Stimulated activated CD8-positive, alpha-beta memory T cell treated with anti-CD3 and anti-CD28 coated beads, Interleukin-7, amount 100 ng/mL, for 1 hour (primary cell): ENCODE results near the gene PSAPL1.

Source experiments
- DNase-seq, 2 donors: peaks; one replicate each; pipeline ENCODE4 v3.0.0-alpha.2; 2020; ENCODE audit warnings: low read depth in 2 of 2

The PSAPL1 gene

GRCh38 chr4:7397206-7398103 lies 37.3 kb downstream of the PSAPL1 start:
- no peak for DNase-seq

GRCh38 chr4:7396186-7396910 lies 38.4 kb downstream of the PSAPL1 start:
- no peak for DNase-seq

- no peak for DNase-seq
Measured at GRCh38 chr4:7395645-7396044, 39.1 kb downstream of the PSAPL1 start.

GRCh38 chr4:7394681-7395451 lies 39.9 kb downstream of the PSAPL1 start:
- DNase-seq, result no peak

DNA sequence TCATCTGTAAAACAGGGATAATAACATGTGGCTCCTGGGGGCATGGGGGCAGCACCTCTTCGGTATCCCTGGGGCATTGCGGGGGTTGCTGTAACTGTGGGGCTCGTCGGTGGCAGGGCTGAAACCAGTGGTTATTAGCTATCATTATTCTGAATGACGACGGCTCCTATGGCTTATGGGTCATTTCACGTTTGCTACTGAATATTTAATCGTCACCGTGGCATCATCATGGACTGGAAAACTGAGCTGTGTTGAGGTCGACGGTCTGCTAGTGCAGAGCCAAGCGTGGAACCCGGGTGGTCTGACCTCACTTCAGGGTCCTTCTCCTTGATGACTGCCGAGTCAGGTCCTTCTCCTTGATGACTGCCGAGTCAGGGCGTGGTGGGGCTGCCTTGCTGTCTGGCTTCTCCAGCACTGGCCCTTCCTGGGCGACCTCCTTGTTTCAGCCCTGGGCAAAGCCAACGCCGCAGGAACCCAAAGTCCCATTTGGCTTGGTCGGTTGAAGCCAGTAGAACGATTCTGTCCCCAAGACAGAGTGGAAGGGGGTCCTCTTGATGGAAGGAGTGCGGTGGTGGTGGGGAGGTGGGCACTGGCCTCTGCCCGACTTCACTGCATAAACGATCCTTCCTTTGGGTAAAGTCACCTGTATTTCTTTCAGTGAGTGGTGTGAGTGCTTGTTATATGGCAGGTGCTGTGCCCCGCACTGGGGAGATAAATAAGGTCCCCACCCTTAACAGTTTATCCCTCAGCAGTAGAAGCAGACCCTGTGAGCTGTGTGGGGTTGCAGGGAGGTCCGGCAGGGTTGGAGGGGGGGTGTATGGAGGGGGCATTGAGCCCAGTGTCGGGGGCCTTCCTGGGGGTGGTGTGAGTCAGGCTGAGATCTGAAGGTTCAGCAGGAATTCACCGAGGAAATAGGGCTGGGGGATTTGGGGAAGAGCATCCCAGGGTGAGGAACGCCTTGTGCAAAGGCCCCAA lies 40.8 kb downstream of the PSAPL1 start:
- DNase-seq, result no peak

DNA sequence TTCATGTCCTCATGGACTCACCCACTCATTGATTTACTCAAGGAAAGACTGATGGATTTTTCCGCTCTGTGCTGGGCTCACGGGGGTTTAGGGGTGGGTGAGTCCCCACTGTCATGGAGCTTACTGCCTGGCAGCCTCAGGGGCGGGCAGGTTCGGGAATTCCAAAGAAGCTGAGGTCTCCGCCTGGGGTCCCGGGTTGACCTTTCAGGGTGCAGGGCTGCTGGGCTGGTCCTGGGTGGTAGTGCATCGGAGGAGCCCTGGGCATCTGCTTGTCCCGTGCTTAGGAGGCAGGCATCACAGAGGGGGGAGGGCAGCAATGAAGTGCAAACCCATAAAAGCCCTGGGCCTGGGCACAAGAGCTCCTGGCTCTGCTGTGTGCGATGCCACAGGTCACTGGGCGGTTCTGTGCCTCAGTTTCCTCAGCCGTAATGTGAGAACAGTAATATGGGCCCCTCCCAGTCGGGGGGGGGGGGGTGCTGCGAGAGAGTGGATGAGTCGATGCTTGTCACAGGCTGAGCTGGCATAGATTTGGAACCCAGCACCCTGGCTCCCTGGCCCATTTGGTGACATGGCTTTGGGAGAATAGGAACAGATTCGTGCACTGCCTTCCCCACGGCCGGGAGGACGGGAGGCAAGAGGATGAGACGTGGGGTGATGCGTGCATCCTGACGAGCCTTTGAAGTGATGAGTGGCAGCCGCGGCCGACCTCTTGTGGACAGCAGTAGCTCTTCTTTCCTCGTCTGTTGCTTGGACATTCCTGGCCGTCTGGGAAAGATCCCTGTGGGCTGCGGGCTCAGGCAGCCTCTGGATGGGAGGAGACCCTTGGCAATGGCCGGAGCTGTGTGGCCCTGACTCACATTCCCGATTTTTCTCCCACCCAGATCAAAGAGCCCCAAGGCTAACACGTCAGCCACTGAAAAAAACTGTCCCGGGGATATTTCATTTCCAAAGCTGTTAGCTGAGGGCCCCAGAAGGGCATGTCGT lies 42.0 kb downstream of the PSAPL1 start:
- DNase-seq, result no peak

GRCh38 chr4:7391637-7392437 lies 42.9 kb downstream of the PSAPL1 start:
- DNase-seq, result no peak

DNA sequence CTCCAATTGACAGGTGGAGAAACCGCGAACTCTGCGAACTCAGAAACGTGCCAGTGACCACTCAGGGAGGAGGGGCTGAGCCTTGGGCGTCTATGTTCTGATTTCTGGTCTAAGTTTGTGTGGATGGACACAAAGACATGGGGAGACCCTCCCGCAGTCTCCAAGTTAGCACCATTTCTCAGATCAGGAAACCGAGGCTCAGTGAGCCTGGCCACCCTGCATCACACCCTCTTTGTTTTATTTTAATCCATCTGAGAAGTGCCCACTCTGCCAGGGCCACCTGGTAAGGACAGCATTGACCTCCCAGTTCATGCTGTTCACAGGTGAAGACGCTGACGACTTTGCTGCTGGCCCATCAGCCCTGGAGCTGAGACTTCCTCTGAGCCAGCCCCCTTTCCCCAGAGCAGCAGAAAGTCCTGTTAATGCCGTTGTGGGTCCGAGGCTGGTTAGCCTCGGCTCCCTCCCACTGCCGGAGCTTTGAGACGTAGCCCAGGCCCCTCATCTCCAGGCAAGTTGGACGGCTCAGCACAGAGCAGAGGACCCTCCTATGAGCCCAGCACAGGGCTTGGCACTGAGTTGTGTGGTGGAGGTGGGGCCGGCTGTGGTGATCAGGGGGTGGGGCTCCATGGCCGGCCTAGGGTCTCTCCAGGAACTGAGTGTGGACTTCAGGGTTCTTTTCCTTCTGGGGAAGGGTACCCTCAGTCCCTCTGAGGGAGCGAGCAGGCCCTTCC lies 43.7 kb downstream of the PSAPL1 start:
- no peak for DNase-seq

- DNase-seq, result no peak
Measured at GRCh38 chr4:7390336-7390735, 44.4 kb downstream of the PSAPL1 start.

DNA sequence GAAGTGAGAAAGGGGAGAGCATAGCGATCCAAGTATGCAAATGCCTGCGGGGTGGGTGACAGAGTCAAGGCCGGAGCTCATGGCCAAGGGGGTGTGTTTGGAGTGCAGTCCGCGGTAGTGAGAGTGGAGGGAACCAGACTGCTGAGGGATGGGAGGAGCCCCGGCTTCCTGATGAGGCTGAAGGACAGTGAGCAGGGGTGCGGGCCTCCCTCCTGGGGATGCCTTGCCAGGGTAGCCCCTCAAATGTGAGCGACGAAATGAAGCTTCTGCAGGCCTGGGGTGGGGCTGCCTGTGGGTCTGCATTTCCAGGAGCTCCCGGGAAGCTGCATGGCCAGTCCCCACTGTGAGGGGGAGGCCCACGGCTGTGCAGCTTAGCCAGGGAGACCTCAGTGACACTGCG lies 45.0 kb downstream of the PSAPL1 start:
- no peak for DNase-seq

- DNase-seq, result no peak
Measured at GRCh38 chr4:7389101-7389701, 45.5 kb downstream of the PSAPL1 start.

GRCh38 chr4:7388627-7389026 lies 46.1 kb downstream of the PSAPL1 start:
- DNase-seq, result no peak

- no peak for DNase-seq
Measured at GRCh38 chr4:7387925-7388324, 46.8 kb downstream of the PSAPL1 start.

DNA sequence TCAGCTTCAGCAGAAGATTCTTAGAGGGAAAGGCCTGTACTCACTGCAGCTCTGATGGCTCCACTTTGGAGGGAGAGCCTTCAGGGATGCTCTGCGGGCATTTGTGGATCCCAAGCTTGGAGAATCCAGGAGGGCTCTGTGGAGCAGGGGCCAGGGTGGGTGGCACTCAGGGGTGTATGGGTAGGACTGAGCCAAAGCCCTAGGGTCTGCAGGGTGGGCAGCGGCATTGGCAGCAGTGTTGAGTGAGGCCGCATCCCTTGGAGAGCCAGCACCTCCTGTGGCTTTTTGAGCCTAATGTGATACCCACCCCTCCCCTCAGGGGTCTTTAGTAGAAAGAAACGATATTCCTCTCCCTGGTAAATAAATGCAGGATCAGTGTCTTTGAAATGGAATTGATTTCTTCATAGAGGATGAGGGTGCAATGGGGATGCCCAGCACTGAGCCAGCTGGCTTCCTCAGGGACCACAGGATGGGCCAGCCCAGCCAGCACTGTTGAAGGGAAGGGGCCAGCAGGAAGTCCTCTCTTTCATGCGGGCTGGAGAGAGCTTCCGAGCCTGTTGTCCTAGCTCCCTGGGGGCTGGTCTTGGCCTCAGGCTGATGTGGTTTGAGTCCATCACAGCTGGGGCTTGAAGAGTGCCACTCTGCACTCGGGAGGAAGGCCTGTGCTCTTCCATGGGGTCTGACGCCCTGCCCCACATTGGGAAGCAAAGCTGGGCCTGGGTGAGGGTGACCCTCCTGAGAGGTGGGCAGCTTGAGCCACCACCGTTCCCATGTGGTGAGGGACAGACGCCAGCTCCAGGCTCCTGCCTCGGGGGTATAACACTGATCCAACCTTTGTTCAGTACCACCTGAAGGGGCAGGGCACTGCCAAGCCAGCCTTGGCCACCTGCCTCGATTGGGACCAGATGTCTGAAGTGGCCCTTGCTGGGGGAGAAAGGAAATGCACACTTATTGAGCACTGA lies 49.5 kb downstream of the PSAPL1 start:
- DNase-seq, result no peak

- no peak for DNase-seq
Measured at GRCh38 chr4:7384003-7384928, 50.5 kb downstream of the PSAPL1 start.

- DNase-seq, result no peak
Measured at GRCh38 chr4:7383266-7383665, 51.5 kb downstream of the PSAPL1 start.
